Chondrocyte (in vitro differentiated cells): Measurements from ENCODE around the gene GMCL1. TPM values are rescaled to one million over a fixed set of nuclear protein-coding genes. Genes with fewer than 3 reads are reported as not detected.

Source experiments
- DNase-seq: peaks from one replicate; pipeline ENCODE4 v3.0.0; 2021; ENCODE audit warnings: mixed read lengths, low spot score
- H3K27ac Mint-ChIP-seq: one replicate; pipeline ENCODE4 v1.8.0; 2021; ENCODE audit warnings: mild to moderate bottlenecking, moderate library complexity, mixed read lengths; ENCODE audit not compliant: unreplicated experiment
- H3K27me3 Mint-ChIP-seq: 2 replicates; pipeline ENCODE4 v1.8.0; 2021; ENCODE audit warnings: low read depth, mixed read lengths
- H3K36me3 Mint-ChIP-seq: 2 replicates; pipeline ENCODE4 v1.8.0; 2021; ENCODE audit warnings: low read depth, mixed read lengths
- H3K4me1 Mint-ChIP-seq: 2 replicates; pipeline ENCODE4 v1.8.0; 2021; ENCODE audit warnings: low read depth, mild to moderate bottlenecking, mixed read lengths
- H3K4me3 Mint-ChIP-seq: one replicate; pipeline ENCODE4 v1.8.0; 2021; ENCODE audit warnings: mild to moderate bottlenecking, moderate library complexity, mixed read lengths; ENCODE audit not compliant: unreplicated experiment
- H3K9me3 Mint-ChIP-seq: 2 replicates; pipeline ENCODE4 v1.8.0; 2021; ENCODE audit warnings: low read depth, mixed read lengths
- CTCF ChIP-seq: fragments of 200-600 bp; sonication (generic); IDR thresholded peaks from 2 replicates; pipeline ENCODE4 v1.5.0; 2021; ENCODE audit warnings: antibody characterized with exemption, mild to moderate bottlenecking, moderate library complexity
- total RNA-seq: library from RNA; stranded (reverse); gene quantifications from 3 replicates; pipeline ENCODE4 v1.2.1, GENCODE V29; 2021

GMCL1 gene
- total RNA-seq, 1 donor from 2014 or later, result 13.6 TPM

GRCh38 chr2:69902213-69902922 is 72.9 kb downstream of the GMCL1 start:
- H3K9me3 Mint-ChIP-seq, result no peaks in the 10 kb centered on the region
- H3K4me1 Mint-ChIP-seq, result peaks cover 6% of the 10 kb centered on the region
- no peaks in the 10 kb centered on the region for H3K27me3 Mint-ChIP-seq
- DNase-seq, result no peak
- H3K27ac Mint-ChIP-seq, result no peak overlapping the region
- peaks cover 36% of the 10 kb centered on the region for H3K36me3 Mint-ChIP-seq
- no peak overlapping the region for H3K4me3 Mint-ChIP-seq
- TF ChIP-seq CTCF, result no peak

GRCh38 chr2:69907216-69907615 is 77.8 kb downstream of the GMCL1 start:
- H3K4me3 Mint-ChIP-seq, result no peak overlapping the region
- no peak for TF ChIP-seq CTCF
- H3K27me3 Mint-ChIP-seq, result no peaks in the 10 kb centered on the region
- peaks cover 22% of the 10 kb centered on the region for H3K4me1 Mint-ChIP-seq
- H3K27ac Mint-ChIP-seq, result no peak overlapping the region
- no peaks in the 10 kb centered on the region for H3K9me3 Mint-ChIP-seq
- DNase-seq, result no peak
- peaks cover 15% of the 10 kb centered on the region for H3K36me3 Mint-ChIP-seq

GRCh38 chr2:69911985-69912563 is 82.6 kb downstream of the GMCL1 start:
- peak; percentile 95 for TF ChIP-seq CTCF
- peak overlapping the region; percentile 72 for H3K27ac Mint-ChIP-seq
- peaks cover 41% of the 10 kb centered on the region for H3K4me1 Mint-ChIP-seq

GRCh38 chr2:69914164-69914949 is 84.9 kb downstream of the GMCL1 start:
- Mint-ChIP-seq H3K36me3 (peaks cover 3% of the 10 kb centered on the region), H3K4me1 (peaks cover 46% of the 10 kb centered on the region), H3K27me3 (no peaks in the 10 kb centered on the region), H3K27ac (peak overlapping the region; percentile 93), H3K9me3 (no peaks in the 10 kb centered on the region), H3K4me3 (peak overlapping the region; percentile 78)
- TF ChIP-seq CTCF, result peak; percentile 59
- DNase-seq, result peak; percentile 100

More at GRCh38 chr2:69911985-69912563, 82.6 kb downstream of the GMCL1 start:
- no peak for DNase-seq
- H3K9me3 Mint-ChIP-seq, result no peaks in the 10 kb centered on the region
- no peaks in the 10 kb centered on the region for H3K27me3 Mint-ChIP-seq
- H3K4me3 Mint-ChIP-seq, result no peak overlapping the region
- H3K36me3 Mint-ChIP-seq, result peaks cover 5% of the 10 kb centered on the region
